Endometrium (tissue), 2 donors: ENCODE data around the gene WFS1.

ENCODE experiments used
- FAIRE-seq: peaks from 2 replicates; lab custom pipeline; 2012; peaks lifted over from hg19 to GRCh38; lab: Jason Lieb, UNC
- donor health status: control.
- donor health status: control.

The WFS1 gene

DNA sequence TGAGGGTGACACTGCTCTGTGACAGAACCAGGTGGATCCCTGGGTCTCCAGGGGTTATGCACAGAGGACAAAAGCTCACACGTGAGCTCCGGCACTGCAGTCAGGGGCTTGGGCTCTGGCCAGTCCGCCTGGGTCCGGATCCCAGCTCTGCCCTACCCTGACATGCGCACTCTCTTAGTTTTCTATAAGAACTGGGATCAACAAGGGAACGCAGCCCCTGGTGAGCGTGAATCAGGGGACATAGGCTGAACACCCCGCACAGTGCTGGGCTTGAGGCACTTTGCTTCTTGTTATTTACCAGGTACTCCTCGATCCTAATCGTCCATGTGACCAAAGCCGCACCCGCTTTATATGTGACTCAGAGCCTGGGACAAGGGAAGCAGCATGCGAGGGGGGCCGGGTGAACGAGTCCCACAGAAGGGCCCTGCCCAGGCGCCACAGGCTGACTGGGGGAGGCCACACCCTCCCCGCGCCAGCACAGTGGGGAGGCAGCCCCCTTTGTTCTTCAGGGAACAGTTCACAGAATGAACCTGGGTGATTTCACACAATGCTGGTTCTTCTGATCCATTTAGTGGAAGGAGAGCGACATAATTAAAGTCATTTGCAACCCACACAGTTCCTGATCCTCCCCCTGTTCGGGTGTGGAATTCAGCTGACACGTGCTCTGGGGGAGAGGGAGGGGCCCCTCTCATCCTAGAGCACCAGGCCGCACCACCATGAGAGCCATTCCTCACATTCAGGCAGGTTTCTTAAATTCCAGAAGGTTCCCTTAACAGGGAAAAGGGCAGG, 55.5 kb downstream of the WFS1 start:
- no peak for FAIRE-seq

DNA sequence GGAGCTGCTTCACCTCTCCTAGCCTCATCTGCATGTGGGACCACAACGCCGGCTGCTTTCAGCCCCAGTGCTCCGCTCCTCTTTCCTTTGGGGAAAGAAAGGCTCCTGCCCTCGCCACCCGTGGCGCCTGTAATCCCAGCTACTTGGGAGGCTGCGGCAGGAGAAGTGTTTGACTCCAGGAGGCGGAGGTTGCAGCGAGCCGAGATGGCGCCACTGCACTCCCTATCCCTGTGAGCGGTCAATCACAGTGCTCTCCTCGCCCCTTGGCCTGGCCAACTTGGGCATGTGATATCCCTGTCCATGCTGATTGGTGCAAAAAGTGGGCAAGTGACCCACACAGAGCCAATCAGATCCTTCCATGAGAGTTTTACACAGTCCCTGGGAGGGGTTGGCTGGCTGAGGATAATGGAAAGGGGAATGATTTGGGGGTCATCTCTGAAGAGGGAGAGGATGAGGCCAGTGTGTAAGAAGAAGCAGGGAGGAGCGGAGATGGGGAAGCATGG, 56.2 kb downstream of the WFS1 start:
- FAIRE-seq = no peak

DNA sequence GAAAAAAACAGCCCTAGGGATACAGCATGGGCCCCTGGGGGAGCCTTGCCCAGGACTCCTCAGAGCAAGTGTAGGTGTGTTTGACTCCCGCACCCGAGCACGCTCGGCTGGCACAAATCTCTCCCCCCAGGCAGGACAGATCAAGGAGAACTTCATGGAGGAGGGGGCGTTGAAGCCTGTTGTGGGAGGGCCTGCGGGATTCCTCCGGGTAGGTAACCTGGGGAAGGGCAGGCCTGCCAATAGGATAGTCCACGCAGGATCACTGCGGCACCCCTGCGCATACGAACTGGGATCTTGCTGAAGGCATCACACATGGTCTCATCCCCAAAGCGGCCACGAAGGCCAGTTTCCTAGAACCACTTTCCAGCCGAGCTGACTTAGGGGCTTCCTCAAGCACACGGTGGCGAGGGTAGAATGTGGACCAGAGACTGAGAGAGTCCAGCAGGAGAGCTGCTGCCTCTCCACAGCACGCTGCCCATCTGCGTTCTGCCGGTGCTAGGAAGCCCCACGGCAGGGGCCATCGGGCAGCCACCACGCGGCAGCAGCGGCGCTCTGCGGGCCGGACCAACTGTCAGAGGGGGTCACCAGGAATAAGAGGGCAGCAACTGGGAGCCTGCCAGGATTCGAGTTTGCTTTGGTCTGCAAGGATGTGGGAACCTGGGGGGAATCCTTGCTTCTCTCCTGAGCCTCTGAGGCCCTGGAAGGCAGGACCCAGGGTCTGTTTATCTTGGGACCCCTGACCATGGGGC, 56.8 kb downstream of the WFS1 start:
- FAIRE-seq = no peak

DNA sequence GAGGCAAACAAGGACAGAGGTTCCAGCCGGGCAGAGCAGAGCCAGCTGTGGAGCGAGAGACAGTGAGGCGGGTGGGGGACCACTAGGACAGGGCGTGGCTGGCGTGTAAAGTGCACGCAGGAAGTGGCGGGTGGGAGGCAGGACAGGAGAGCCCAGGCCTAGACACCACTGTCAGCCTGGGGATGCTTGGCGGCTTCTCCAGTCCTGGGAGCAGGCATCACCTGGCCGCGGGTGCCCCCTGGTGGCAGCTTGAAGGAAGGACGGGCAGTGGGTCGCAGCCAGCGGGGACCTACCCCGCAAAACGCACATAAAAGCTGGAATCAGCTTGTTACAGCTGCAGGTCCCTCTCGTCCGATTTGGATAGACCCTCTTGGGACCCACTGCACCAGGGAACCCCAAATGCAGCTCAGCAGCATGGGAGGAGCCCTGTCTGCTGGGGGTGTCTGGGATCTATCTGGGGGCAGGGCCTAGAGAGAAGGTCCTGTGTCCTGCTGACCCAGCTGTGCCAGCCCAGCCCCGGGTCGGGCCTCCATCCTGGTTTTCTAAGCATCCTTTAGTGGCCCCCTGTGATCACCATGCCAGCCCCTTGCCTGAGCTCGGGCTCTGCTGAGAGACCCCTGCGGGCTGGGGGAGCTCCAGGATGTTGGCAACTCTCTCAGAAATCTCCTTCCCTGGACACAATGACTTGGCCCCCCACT, 57.7 kb downstream of the WFS1 start:
- FAIRE-seq = no peak

DNA sequence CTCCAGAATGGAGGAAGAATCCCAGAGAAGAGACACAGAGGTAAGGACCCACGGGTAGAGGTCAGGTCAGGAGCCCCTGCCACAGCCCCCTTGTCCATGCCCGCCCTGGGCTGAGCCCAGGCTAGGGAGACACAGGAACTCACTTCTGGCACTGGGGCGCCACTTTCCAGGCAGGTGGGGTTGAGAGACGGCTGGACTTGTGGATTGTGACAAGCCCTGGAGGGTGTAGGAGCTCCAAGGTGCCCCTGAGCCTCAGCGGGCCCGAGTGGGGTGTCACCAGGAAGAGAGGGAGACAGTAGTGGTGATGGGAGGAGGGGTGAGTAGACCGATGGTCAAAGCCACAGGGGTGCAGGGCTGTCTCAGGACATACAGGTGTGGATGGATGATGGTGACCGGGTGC, 58.9 kb downstream of the WFS1 start:
- no peak for FAIRE-seq

DNA sequence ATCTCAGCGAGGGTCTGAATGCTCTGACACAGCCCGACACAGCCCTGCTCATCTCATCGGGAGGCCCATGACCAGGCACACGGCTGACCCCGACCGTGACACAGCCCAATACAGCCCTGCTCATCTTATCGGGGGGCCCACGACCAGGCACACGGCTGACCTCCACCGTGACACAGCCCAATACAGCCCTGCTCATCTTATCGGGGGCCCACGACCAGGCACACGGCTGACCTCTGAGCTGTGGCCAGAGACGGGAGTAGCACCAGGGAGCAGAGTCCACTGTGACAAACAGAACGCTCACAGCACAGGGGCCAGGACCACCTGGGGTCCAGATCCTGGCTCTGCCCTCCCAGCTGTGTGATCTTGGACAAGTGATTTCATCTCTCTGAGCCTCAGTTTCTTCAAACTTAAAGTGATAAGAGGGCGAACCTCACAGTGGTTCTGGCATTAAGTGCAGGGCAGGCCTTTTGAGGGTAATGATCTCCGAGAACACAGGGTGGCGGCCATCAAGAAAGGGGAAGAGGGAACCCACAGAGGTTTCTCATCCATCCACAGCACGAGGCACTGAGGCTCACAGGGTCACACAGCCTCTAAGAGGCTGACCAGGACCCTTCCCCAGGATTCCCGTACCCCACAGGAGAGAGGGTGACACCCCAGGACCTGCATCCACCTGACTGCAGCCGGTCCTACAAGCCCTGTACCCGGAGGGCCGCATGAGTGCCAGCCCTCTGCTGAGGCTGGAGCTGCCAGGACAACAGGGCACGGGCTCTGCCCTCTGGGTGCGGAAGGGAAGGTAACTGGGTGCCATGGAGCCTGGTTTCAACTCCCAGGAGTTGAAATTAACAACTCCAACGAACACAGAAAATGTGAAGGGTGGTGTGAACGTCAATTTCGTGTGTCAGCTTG, 60.1 kb downstream of the WFS1 start:
- no peak for FAIRE-seq

DNA sequence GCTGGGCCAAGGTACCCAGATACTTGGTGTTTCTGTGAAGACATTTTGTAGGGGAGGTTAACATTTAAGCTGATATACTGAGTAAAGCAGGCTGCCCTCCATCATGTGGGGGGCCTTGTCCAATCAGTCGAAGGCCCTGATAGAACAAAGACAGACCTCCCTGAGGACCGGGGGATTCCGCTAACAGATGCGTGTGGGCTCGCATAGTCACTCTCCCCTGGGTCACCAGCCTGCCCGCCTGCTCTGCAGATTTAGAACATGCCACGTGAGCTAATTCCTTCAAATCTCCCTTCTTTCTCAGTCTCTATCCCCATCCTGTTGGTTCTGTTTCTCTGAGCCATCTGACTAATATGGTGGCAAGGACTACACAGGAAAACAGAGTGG, 60.7 kb downstream of the WFS1 start:
- no peak for FAIRE-seq

DNA sequence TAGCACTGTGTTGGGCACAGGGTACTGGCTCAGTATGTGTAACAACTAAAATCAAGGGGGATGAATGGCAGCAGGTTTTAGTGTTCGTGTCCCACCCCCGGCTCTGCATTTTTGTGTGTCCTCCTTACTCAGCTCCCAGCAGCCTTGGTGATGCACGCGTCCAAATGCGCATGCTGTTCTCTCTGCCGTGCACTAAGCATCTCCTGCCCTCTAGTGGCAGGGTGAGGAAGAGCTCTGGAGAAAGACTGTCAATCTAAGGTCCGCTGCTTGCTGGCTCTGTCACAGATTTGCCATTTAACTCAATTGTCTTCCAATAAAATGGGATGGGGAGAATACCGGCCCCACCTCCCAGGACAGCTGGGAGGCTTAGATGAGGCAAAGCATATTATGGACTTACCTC, 61.4 kb downstream of the WFS1 start:
- no peak for FAIRE-seq

DNA sequence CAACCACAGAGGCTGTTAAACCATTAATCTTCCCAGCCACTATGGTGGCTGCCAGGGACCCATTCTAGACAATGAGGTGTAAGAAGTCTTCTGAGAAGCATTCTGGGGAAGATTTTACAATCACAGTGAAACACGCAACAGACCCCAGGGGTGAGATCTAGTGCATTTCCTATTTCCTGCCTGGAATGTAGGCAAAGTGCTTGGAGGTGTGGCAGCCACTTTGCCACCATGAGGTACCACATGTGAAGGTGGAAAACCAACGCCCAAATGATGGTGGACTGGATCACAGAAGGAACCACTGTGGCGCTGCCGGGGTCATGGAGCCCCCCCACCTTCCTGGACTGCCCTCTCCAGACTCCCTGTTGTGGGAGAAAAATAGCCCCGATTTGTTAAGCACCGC, 61.8 kb downstream of the WFS1 start:
- no peak for FAIRE-seq

DNA sequence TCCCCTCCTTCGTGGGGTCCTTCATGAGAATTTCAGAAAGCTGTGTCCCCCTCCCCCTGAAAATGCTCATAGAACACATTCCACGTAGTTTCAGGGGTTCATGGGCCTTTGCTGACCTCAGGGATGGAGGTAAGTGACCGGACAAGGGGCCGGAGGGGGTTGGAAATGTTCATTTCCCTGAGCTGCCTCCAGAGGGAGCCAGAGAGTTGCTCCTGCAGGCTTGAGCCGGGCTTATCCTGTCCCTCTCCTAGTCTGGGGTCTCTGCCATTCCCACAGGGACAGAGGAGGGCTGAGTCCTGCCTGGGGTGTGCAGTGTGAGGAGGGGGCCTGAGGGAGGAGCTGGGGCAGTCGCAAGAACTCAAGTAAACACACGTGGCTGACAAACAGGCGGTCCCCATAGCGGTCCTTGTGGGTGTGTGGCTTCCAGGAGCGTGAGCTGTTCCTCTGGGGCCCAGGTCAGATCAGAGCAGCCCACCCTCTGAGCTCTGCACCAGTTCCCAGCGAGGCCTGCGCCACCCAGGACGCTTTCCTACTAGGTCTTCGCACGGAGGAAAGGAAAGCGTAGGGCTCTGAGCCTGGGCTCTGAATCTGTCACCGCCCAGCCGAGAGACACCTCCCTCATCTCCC, 62.5 kb downstream of the WFS1 start:
- FAIRE-seq = no peak

DNA sequence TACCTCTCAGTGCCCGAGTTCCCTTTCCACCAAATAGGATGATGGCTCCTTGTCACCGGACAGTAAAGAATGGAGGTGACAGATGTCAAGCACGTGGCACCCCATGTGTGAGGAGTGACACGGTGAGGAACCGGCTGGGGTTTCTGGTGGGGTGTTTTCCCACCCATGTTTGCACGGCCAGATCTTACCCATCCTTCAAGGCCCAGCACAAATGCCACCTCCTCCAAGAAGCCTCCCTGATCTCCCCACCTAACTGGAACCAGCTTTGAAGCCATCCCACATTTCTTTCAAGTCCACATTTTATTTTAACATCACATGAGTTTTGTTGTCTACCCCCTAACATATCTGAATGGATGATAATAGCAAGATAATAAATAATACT, 63.0 kb downstream of the WFS1 start:
- no peak for FAIRE-seq

DNA sequence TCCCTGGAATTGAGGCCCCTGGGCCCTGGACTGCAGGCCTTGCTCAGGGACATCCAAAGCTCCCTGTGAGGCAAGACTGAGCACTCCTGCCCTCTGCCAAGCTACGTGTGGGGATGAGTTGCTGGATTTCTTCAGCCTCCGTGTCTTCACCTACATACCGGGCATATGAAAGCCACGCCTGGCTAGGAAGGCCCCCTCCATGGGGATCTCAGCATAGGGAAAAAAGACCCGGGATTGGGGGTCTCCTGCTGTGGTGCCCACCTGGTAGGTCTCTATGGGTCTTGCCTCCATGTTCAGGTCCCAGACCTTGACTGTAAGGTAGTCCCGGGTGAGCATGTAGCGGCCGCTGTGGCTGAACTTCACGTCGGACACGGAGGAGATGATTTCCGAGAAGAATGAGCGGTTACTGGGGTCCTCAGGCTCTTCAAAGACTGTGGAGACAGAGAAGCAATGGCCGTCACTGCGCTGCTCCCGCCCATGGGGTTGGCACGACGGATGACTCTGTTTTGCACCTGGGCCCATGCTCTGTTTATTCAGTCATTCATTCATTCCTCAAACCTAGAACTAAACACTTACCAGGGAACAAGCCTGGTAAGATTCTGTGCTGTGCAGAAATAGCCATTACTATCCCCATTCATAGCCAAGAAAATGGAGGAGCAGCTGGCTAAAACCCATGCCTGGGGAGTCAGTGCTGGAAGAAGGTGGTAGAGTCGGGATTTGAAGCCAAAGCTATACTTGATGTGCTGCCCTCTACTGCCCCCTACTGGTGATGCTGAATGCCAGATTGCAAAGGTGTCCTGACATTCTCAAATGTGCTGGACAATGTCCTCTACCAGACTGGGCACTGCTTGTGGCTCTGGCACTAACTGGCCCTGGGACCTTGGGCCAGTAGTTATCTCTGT, 63.9 kb downstream of the WFS1 start:
- FAIRE-seq = no peak

DNA sequence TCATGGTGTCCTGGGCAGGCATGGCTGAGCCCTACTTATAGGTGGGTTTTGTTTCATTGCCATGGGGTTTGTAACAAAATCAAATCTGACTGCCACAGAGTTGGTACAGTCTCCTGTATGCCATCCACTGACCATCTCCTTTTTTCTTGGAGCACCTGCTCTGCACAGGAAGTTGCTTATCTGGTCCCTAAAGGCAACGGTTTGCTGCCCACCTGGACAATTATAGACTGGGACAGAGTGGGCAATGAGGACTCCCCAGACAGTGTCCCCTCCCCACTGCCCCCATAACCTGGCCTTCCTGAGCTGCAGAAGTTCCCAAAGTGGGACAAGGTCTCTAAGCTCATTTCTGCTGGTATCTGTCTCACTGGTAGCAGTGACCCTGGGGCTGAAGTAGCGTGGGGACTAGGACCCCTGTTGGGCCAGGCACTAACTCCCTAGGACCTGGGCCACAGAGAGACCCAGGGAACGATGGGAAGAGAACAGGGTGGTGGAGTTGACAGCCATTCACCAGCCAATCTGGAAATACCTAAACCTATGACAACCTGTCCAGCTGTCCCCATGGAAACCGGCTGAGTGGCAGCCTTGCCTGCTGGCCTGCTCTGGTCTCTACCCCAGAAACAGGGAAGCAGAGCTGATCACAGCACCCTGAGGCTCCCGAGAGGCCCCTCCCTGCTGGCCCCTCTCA, 64.7 kb downstream of the WFS1 start:
- FAIRE-seq = no peak

DNA sequence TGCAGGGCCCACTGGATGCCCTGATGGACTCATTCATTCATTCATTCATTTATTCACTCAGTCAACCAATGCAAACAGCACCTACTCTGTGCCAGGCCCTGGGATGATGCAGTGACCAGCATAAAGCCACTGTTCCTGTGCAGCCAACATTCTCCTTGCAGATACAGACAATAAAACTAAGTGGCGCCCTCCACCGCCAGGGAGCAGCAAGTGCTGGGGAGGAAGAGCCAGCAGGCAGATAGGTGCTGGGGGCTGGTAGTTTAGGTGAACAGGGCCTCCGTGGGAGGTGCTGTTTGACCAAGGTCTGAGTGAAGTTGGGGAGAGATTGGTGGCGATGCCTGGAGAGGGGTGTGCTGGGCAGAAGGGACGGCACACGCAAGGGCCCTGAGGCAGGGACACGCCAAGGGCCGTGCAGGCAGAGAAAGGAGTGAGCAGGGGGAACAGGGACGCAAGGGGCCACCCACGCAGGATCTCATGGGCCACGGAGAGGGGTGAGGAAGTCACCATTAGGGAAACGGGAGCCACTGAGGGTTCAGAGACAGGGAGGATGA, 65.5 kb downstream of the WFS1 start:
- no peak for FAIRE-seq

DNA sequence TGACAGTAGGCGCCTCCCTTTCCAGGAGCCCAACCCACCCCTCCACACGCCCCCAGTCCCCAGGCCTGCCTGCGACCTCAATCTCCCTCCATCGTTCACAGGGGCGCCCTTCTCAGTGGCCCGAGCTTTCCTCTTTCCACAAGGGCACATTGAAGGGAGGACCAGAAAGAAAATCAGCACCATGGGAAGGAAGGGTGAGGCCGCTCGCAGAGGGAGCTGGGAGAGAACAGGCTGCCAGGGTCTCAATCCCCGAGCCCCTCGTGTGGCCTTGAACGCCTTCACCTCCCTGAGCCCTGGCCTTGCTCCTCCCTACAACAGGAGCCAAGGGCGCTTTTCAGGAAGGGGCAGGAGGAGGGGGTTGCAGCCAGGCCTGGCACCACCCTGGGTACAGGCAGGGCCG, 66.5 kb downstream of the WFS1 start:
- FAIRE-seq = no peak

DNA sequence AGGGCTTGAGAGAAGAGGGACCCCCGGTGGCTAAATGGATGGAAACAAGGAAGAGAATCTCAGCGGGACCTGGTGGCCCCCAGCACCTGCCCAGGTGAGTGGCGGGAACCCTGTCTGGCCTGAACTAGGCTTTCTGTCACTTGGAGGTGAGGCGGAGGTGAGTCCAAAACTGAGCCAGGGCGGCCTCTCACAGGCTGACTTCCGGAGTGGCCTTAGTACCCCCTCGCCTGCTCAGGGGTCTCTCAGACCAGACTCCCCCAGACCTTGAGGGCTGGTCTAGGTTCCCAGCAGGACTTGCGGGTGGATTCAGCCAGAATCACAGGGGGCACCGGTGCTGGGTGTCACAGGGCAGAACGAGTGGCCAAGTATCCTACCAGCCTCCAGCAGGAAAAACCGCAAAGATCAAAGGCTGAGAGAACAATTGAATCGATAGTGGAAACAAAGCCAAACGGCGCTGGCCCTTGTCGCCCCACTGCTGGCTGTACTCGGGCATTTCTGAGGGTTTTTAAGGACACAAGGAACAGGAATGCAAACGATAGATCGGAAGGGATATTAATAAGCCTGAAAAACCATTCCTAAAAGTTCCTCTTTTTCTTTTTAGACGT, 67.8 kb downstream of the WFS1 start:
- FAIRE-seq = no peak

DNA sequence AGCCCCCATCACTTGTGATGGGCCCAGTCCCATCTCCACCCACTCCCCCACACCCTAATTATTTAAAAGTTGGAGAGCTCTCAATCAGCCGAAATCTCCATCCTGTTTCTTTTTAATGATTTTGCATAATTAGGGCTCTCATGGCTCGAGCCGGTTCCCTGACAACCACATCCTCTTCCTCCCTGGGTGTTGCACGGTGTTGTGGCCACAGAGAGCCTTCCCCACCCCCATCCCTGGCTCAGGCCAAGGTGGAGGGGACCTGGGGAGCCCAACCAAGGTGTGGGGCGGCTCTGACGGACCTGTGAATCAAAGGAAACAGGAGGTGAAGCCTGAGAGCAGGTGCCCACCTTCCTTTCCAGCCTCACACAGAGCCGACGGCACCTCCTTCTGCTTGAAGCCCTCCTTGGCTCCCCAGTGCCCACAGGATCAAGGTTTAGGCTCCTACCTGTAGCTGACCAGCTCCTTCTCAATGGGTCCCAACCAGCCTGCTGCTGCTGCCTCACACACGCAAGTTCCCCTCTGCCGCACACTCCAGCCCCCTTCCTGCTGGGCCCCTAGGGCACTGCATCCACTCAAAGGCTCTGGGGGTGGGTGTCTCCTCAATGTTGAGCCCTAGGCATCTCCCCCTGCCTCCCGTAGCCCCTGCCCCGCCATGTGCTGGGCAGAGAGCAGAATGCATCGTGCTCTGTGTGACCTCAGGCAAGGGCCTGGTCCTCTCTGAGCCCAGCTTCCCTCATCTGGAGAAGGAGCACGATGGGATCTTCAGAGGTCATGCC, 68.7 kb downstream of the WFS1 start:
- no peak for FAIRE-seq
